Melanocyte of skin (primary cell): ENCODE measurements around the gene GNB1. TPM values are rescaled to one million over a fixed set of nuclear protein-coding genes. Genes with fewer than 3 reads are reported as not detected.

Experiments
- total RNA-seq, 2 donors: library from RNA; depleted of rRNA; stranded (reverse); fragments of >200 nt; gene quantifications; 2 replicates each; pipeline ENCODE4 v1.2.3, GENCODE V29; 2012

The GNB1 gene
- 100 to 1,000 TPM in 1 of 2 donors, 10 to 100 TPM in 1; 99.8 to 121 TPM for total RNA-seq

DNA sequence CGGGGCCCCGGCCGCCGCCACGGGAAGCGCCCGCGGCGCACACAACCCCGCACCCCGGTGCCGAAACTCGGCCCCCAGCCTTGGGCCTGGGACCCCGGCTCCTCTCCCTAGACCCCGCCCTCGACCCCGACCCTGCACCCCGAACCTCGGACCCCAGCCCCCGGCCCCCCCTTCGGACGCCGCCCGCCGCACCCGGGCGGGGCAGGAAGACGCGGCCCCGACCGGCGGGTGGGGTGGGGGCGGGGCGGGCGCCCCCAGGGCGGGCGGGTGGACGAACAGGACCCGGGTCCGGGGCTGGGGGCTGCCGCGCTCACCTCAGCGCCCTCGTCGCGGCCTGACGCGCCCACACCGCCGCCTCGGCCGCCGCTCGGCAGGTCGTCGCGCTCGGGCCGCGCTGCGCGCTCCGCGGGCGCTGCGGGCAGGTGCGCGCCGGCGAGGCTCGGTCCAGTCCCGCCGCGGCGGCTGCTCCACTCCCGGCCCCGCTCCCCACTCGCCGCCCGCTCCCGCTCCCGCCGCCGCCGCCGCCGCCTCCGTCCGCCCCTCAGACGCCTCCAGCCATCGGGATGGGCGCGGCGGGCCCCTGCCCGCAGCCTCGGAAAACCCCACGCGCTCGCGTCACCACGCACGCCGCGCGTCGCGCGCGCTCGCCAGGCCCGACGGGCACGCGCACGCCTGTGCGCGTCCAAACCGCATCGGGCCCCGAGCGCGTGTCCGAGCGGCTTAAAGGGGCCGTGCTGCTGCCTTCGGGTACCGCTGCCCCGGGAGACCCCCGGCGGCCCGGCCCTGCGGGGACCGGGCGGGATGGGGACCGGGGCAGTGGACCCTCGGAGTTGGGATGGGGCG, at the start of gene GNB1:
TSS of gene GNB1 (minus strand) at position 582 of the 843 bp plus-strand sequence. CDS start 65,634 bp downstream, outside the sequence.

DNA sequence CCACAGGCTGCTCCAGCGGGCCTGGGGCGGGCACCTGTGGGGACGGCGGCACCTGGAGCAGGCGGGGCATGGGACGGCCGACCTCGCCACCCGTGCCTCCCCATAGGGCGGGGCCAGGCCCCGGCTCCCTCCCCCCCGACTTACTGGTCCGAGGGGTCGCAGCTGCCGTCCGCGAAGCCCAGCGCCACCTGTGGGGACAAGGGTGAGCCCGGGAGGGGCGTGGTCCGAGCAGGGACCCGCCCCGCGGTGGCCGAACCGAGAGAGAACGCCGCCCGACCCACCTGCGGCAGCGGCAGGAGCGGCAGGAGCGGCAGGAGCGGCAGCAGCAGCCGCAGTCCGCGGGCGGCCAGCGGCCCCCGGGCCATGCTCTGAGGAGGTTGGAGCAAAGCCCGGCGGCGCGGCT, 28.0 kb upstream of the GNB1 start, which contains the start of gene TMEM52:
TSS of gene TMEM52 (minus strand) at position 379 of the 403 bp plus-strand sequence. CDS start at position 365, 14 bp downstream.

DNA sequence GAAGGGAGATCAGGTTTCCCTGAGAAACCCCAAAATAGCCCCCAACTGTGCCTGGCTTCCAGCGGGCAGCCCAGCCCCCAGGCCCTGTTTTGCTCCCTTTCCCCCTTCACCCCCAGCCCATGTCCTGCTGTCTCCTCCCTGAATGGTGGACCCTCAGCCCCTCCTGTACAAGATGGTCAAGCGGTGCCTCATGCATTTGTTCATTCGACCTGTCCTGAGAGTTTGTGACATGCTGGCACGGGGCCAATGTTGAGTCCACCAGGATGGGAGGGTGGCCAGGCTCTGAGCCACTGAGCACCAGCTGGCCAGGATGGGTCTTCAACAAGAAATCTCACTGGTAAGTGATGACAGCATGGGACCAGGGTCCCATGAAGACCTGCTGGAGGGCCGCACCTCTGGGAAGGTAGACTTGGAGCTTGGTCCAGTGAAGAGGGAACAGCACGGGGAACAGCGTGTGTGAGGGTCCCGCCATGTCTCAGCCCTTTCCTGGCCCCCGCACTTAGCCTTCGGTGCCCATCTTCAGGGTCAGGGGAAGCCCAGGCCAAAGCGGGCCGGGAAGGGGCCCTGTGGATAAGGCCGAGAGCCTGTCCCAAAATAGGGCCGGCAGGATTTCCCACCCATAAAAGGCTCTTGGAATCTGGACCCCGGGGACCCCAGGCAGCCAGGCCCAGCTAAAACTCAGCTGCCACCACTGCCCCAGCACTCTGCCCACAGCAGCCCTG, 24.2 kb upstream of the GNB1 start, which contains the start of gene CALML6:
TSS of gene CALML6 (plus strand) at position 290 of the 722 bp plus-strand sequence. CDS start at position 311, 21 bp downstream.

DNA sequence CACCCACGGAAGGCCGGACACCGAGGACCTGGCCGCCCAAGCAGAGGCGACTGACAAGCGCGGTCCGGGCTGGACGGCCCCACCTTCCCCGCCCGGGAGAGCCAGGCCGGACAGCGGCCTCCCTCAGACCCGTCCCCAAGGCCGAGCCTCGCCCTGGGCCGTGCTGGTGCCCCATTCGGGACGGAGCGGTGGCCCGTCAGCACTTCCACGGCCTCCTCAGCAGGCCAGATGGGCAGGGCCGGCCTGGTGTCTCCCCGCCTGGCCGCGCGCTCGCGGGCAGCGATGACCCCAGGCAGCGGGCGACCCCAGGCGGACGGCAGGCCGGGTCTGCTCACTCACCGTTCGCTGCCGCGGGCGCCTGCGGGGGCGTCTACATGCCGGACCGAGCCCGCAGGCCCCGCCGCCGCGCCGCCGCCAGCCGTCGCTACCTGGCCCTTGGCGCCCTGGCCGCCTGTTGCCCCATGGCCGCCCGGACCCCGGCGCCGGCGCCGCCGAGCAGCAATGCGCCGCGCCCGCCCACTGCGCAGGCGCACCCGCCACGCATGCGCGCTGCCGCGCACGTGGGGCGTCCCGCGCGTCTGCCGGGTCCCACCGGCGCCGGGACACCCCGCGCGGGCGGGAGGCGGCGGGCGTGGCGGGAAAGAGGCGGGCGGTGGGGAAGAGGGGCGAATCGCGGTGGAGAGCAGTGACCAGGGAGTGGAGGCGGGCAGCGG, 112.8 kb downstream of the GNB1 start, which contains the start of gene NADK:
TSS of gene NADK (minus strand) at position 521 of the 713 bp plus-strand sequence. CDS start 13,064 bp downstream, outside the sequence.

Other genes starting within 250 kb of the GNB1 start
- gene CDK11B, start 232.1 kb downstream of the GNB1 start, total RNA-seq: 1 to 10 TPM; 4.1 to 6.0 TPM
- gene SLC35E2B, start 198.3 kb downstream of the GNB1 start, total RNA-seq: 10 to 100 TPM; 17.0 to 27.5 TPM
- 10 to 100 TPM in 1 of 2 donors, 1 to 10 TPM in 1; 8.3 to 10.3 TPM for gene CDK11A, start 166.7 kb downstream of the GNB1 start, total RNA-seq
- 10 to 100 TPM; 62.6 to 73.3 TPM for gene NADK, start 112.6 kb downstream of the GNB1 start, total RNA-seq
- gene CALML6, start 24.2 kb upstream of the GNB1 start, total RNA-seq: under 1 TPM in 1 of 2 donors, not detected in 1; 0.33 TPM
- under 1 TPM; under 0.01 to 0.33 TPM for gene TMEM52, start 28.2 kb upstream of the GNB1 start, total RNA-seq
- gene CFAP74, start 112.7 kb upstream of the GNB1 start, total RNA-seq: not detected
- gene GABRD, start 128.3 kb upstream of the GNB1 start, total RNA-seq: not detected
- gene PRKCZ, start 159.3 kb upstream of the GNB1 start, total RNA-seq: 1 to 10 TPM; 4.1 to 4.7 TPM